HG03575 (cell line): ENCODE measurements around the gene FGFR2.

Experiments
- ATAC-seq: cut with Tn5 transposase; IDR thresholded peaks from one replicate; pipeline ENCODE4 v1.9.1; 2021; ENCODE audit not compliant: unreplicated experiment, insufficient number of reproducible peaks, low FRiP score; ENCODE audit errors: extremely low read depth

Gene FGFR2

DNA sequence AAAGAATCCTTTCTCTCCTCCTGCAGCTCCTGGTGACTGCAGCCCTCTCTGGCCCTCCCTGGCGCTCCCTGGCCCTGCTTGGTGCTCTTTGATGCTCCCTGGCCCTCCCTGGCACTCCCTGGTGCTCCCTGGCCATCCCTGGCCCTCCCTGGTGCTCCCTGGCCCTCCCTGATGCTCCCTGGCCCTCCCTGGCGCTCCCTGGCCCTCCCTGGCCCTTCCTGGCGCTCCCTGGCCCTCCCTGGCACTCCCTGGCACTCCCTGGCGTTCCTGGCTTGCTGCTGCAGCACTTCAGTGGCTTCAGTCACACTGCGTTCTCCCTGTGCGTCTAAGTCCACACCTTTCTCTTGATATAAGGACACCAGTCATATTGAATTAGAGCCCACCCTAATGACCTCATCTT is 15.2 kb upstream of the FGFR2 start:
- no peak for ATAC-seq

DNA sequence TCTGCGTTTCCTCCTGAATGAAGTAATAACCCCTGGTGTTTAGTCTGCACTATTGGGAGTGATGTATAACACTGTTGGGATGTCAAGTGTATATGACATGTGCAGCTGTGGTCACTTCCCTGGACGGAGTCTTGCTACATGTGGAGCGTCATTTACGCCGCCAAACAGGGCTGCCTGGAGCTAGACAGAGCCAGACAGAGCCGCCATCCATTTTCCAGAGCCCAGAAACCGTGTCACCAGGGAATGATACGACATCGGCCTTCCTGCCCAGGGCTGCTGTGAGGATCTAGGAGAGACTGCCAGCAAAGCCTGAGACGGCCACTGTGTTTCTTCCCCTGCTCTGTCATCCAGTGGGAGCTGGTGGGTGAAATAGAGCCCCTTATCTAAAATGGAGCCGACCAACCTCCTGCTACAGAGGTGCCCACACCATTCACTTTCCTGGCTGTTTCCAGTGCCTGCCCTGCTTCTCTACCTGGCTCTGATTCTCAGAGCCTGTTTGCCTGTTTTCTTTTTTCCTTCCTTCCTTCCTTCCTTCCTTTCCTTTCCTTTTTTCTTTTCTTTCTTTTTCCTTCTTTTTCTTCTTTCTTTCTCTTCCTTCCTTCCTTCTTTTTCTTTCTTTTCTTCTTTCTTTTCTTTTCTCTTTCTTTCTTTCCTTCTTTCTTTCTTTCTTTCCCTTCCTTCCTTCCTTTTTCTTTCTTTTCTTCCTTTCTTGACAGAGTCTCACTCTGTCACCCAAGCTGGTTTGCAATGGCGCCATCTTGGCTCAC is 13.3 kb upstream of the FGFR2 start:
- ATAC-seq = no peak

GRCh38 chr10:121610798-121611323 is 12.6 kb upstream of the FGFR2 start:
- ATAC-seq = no peak

DNA sequence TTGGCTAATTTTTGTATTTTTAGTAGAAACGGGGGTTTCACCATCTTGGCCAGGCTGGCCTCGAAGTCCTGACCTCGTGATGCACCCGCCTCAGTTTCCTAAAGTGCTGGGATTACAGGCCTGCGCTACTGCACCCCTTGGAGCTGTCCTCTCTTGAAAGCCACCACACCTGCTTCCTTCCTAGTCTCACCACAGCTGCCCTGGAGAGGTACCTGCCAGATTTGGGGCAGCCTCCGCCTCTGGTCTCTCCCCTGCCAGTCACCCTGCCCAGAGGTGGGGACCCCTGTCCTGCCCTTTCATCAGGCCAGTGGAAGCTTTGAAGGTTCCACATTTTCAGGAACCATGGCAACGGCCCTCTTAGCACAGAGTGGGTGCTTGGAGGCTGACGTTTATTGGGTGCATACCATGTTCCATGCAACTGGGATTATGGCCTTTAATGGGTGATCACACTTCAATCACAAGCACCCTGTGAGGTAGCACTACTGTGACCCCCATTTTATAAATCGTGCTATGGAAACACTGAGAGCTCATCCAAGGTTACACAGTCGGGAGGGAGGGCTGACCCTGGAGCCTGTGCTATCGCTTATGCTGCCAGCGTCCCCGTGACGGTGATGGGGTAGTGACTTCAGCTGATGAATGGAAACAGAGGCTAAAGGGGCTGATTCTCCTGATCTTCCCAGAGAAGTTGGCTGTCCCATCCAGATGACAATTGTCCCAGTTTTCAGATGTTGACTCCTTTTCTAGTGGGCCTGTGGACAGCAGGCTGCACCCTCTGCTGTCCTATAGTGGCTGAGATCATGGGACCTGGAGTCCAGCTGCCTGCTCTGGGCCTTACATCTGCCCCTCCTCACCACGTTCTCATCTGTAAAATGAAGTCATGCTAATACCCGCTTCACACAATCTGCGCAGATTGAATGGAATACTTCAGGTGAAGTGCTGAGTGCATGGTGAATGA is 11.5 kb upstream of the FGFR2 start:
- ATAC-seq = no peak

DNA sequence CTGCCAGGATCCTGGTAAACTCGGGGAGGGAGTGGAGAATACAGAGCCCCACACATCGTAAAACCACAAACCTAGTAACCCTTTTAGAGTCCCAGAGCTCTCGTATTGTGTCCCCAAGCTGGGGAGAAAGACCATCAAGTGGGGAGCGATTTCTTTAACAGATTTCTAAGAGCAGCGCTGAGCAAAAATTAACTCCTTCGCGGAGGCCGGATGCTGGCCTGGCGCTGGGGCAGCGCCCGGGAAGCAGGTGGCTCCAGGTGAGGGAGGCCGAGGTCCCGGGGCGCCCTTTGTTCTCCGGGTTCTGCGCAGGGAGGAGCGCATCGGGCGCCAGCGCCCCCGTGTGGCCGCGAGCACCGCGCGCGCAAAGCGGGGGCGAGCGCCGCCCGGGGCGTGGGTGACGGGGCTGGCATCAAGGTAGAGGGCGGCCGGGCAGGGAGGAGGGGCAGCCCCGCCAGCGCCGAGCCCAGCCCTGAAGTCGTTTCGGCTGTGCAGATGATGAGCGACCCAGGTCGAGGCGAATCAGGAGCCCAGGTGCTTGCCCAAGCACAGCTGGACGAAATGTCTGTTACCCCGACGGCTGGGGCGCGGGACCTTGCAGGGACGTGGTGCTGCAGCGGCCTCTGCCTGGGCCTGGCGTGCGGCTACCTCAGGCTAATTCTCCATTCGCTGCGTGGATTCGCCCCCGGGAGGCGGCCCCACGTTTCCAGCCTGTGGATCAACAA is 10.4 kb upstream of the FGFR2 start:
- ATAC-seq = no peak

GRCh38 chr10:121607310-121608055 is 9.2 kb upstream of the FGFR2 start:
- ATAC-seq = no peak

GRCh38 chr10:121605708-121606107 is 7.5 kb upstream of the FGFR2 start:
- ATAC-seq = no peak

DNA sequence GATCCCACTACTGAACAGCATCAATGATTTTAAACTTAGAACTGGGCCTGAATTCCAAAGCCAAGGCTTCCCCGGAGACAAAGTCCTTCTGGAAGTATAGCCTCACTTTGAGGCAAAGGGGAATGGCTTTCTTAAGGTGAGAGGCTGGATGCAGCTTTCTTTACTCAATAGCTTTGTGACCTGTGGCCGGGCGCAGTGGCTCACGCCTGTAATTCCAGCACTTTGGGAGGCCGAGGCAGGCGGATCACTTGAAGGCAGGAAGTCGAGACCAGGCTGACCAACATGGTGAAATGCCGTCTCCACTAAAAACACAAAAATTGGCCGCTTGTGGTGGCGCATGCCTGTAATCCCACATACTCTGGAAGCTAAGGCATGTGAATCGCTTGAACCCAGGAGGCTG is 3.2 kb upstream of the FGFR2 start:
- ATAC-seq = no peak

- ATAC-seq = no peak
Measured at GRCh38 chr10:121600611-121601010, 2.4 kb upstream of the FGFR2 start.

DNA sequence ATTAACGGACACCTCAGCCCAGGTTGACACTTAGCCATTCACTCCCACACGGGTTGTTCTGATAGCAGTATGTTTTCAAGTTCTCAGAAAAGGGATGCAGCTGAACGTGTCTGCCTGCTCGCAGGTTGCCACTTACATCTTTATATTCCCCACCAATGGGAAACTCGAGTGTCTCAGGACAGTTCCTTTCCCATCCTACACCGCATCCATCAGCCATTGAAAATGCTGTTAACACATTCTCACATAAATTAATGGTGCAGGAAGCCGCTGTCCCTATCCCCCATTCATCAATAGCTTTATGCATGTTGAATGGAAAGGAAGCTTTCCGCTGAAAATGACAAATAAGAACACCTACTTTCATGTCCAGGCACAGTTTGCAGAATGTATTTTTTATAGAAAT is 1.7 kb upstream of the FGFR2 start:
- ATAC-seq = no peak

- no peak for ATAC-seq
Measured at GRCh38 chr10:121597504-121598262, 561 bp downstream of the FGFR2 start.

DNA sequence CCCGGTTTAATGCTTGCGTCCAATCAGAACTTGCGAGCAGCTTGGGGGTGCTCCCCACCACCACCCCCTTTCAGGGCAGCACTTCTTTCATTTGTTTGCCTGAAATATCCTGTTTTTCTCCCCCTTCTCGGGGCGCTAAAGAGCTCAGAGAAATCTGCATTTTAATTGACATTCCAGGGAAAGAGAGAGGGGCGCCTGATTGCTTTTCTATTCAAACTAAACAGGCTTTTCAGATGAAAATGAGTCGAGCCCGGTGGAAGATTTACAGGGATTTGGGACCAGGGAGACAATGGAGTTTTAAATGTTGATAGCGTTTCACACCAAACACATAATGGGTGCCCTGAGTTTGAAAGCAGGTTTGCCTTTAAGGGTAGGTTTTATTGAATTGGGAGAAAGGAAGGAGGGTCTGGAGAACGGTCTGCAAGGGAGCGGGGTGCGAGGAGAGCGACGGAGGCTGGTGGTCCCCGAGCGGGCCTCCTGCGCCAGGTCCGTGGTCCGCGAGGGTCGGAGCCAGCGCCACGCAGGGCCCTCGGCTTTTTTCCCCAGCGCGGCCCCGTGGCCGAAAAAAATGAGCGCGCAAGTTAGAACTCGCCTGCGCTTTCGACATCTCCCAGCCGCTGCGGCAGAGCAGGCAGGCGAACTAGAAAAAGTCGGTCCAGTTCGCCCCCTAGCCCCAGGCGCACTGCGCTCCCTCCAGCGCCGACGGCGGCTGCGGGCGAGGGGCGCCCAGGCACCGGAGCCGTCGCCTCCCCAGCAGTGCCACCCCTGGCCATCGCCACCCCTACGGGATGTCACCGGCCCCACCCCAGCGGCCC is 1.3 kb downstream of the FGFR2 start:
- no peak for ATAC-seq

GRCh38 chr10:121595806-121596688 is 2.2 kb downstream of the FGFR2 start:
- ATAC-seq = no peak

DNA sequence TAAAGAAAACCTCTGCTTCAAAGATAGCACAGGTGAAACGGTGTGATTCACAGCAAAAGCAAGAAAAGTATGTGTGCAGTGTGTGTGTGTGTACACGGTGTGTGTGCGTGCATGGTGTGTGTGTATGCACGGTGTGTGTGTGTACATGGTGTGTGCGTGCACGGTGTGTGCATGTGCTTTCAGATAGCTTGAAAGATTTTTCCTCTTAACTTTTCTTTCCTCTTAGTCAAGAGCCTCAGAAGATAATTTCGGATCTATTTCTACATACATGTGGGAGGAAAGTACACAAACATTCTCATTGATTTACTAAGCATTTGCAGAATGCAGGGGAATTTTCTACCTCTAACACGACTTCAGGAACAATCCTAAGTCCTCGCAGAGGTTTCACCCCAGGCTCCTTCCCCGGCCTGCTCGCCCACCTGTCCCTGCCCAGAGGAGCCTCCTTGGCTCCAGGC is 2.9 kb downstream of the FGFR2 start:
- no peak for ATAC-seq

GRCh38 chr10:121594623-121595350 is 3.5 kb downstream of the FGFR2 start:
- ATAC-seq = no peak

GRCh38 chr10:121594076-121594475 is 4.2 kb downstream of the FGFR2 start:
- ATAC-seq = no peak
